ENCODE results near the gene SATL1. TPM values are rescaled to one million over a fixed set of nuclear protein-coding genes. Genes with fewer than 3 reads are reported as not detected.

Gene SATL1
- total RNA-seq, 1 donor from 2014 or later: not detected

DNA sequence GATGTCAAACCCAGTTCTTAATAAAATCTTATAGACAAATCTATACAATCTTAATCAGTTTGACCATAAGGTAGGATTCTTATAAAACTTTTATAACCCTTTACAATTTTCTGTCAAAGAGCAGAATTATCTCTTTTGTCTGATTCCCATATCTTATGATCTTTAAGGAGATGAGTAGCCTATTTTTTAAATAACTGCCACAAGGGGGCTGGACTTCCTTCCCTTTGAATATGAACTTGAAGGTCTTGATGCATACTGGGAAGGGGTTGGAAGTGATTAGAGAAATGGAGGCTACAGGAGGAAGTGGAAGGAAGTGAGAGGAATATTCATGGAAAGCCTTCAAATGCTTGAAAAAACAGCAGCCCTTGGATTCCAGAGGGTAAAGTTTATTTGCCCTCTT lies 128.8 kb downstream of the SATL1 start:
- Histone ChIP-seq H3K36me3 (no peaks in the 10 kb centered on the region), H3K27me3 (no peaks in the 10 kb centered on the region), H3K4me1 (no peaks in the 10 kb centered on the region), H3K9me3 (no peaks in the 10 kb centered on the region), H3K4me3 (no peak overlapping the region), H3K27ac (no peak overlapping the region)
- ATAC-seq: no peak
- DNase-seq: no peak
- intact Hi-C loops (cut with DNase I): no loop called here
- TF ChIP-seq, protein P1, sequence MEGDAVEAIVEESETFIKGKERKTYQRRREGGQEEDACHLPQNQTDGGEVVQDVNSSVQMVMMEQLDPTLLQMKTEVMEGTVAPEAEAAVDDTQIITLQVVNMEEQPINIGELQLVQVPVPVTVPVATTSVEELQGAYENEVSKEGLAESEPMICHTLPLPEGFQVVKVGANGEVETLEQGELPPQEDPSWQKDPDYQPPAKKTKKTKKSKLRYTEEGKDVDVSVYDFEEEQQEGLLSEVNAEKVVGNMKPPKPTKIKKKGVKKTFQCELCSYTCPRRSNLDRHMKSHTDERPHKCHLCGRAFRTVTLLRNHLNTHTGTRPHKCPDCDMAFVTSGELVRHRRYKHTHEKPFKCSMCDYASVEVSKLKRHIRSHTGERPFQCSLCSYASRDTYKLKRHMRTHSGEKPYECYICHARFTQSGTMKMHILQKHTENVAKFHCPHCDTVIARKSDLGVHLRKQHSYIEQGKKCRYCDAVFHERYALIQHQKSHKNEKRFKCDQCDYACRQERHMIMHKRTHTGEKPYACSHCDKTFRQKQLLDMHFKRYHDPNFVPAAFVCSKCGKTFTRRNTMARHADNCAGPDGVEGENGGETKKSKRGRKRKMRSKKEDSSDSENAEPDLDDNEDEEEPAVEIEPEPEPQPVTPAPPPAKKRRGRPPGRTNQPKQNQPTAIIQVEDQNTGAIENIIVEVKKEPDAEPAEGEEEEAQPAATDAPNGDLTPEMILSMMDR (IDR thresholded peaks at IDR 0.05): no peak

DNA sequence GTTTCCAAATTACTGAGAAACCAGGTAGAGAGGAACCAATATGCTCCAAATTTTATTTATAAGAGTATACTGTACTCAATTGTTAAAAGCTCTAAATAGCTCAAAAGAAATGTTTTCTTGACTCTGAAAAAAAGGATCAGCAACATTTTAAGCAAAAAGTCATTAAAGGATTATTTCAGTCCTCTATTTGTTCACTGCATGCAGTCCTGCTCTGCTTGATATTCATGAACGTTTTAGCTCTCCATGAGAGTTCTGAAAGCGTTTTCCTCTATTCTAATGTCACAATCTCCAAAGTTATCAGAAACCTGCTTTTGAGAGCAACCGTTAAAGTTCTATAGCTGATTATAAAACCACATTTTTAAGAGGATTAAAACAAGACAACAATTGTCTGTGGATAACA lies 129.4 kb downstream of the SATL1 start:
- Histone ChIP-seq H3K4me3 (no peak overlapping the region), H3K36me3 (no peaks in the 10 kb centered on the region), H3K27me3 (no peaks in the 10 kb centered on the region), H3K9me3 (no peaks in the 10 kb centered on the region), H3K4me1 (no peaks in the 10 kb centered on the region), H3K27ac (no peak overlapping the region)
- DNase-seq (no peak), ATAC-seq (no peak)
- intact Hi-C loops (cut with DNase I): no loop called here
- TF ChIP-seq, protein P1 (IDR thresholded peaks at IDR 0.05): no peak

DNA sequence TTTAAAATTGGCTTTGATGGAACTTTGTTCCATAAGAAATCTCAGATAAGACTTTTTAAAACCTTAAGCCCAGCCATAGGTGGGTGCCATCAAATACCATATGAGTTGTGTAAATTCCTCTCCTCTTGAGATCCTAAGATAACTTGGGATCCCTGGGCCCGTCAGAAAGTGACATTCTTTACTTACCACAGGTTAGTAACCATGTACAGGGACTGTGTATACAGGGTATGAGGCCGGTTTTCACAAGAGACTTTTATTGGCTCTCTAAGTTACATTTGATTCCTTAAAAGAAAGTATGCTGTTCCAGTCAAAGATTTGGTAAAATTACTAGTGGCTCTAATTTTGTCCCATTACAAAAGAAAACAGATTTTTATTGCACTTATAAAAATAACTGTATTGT lies 129.8 kb downstream of the SATL1 start:
- intact Hi-C loops (cut with DNase I): no loop called here
- no peak for ATAC-seq
- Histone ChIP-seq H3K4me1 (no peaks in the 10 kb centered on the region), H3K4me3 (no peak overlapping the region), H3K36me3 (no peaks in the 10 kb centered on the region), H3K27me3 (no peaks in the 10 kb centered on the region), H3K27ac (no peak overlapping the region), H3K9me3 (no peaks in the 10 kb centered on the region)
- DNase-seq: no peak
- TF ChIP-seq, protein P1 (IDR thresholded peaks at IDR 0.05): no peak

DNA sequence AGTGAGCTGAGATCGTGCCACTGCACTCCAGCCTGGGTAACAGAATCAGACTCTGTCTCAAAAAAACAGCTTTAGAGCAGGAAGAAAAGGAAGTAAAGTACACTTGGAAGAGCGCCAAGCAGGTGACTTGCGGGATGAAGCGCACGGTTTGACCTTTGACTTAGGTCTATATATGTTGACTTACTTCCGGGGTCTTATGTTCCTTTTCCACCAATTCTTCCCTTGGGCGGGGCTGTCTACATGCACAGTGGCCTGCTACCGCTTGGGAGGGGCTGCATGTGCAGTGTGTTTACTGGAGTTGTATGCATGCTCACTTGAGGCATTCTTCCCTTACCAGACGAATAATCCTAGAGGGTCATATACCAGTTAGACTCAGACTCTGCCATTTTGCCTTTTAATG lies 131.3 kb downstream of the SATL1 start:
- no peaks in the 10 kb centered on the region for H3K4me1 ChIP-seq
- no peak for ATAC-seq
- DNase-seq: no peak
- H3K27ac ChIP-seq: no peak overlapping the region
- intact Hi-C loops (cut with DNase I): no loop called here
- TF ChIP-seq, protein P1 (IDR thresholded peaks at IDR 0.05): no peak
- no peaks in the 10 kb centered on the region for H3K27me3 ChIP-seq
- no peak overlapping the region for H3K4me3 ChIP-seq
- no peaks in the 10 kb centered on the region for H3K36me3 ChIP-seq
- H3K9me3 ChIP-seq: no peaks in the 10 kb centered on the region

DNA sequence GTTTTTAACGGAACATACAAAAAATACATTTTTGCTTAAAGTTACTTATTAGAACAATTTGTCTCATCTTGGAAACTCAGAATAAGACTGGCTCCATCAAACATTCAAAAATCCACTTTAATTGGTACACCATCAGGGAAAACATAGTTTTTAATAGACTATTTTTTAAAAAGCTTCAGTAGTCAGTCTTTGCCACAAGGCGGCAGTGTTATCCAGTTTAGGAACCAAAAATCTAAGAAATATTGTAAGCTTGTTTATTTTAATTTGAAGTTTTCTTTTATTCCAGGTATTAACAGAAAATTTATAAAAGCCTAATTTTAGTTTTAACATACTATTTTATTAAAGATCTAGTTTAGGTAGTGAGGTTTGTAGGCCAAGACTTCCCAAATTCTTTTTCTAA lies 132.2 kb downstream of the SATL1 start:
- Histone ChIP-seq H3K4me3 (no peak overlapping the region), H3K9me3 (no peaks in the 10 kb centered on the region), H3K27ac (no peak overlapping the region), H3K4me1 (no peaks in the 10 kb centered on the region), H3K36me3 (no peaks in the 10 kb centered on the region), H3K27me3 (no peaks in the 10 kb centered on the region)
- ATAC-seq (no peak), DNase-seq (no peak)
- TF ChIP-seq, protein P1 (IDR thresholded peaks at IDR 0.05): peak; percentile 53
- intact Hi-C loops (cut with DNase I): no loop called here

DNA sequence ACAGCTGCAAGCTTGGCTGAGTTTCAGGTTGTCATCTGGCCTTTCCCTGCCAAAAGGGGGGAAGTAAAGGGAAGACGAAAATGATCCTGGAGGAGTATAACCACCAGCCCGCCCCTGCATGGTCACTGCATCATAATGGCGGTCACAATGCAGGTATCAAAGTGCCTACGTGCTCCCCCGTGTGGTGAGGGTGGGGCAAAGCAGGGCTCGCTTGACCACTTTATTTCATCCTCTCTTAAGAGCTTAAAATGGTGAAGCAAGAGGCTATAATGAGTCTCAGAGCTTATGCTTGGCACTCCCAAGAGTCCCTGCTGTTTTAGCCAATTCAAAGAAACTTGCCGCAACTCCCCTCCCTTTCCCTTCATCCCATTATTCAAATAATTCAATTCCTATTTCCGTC lies 134.3 kb downstream of the SATL1 start:
- H3K4me3 ChIP-seq: no peak overlapping the region
- ATAC-seq (peak; percentile 34), DNase-seq (no peak)
- intact Hi-C loops (cut with DNase I): no loop called here
- H3K36me3 ChIP-seq: no peaks in the 10 kb centered on the region
- H3K27ac ChIP-seq: no peak overlapping the region
- TF ChIP-seq, protein P1 (IDR thresholded peaks at IDR 0.05): peak; percentile 24
- no peaks in the 10 kb centered on the region for H3K27me3 ChIP-seq
- no peaks in the 10 kb centered on the region for H3K9me3 ChIP-seq
- H3K4me1 ChIP-seq: no peaks in the 10 kb centered on the region

Data from upper lobe of right lung (tissue), 1 donor.